Ascending aorta (tissue), 2 donors: ENCODE measurements around the gene AQP4. TPM values are rescaled to one million over a fixed set of nuclear protein-coding genes. Genes with fewer than 3 reads are reported as not detected.

Experiments used
- DNase-seq, 2 donors: peaks; one replicate each; pipeline ENCODE4 v3.0.0-alpha.2; 2019; ENCODE audit warnings: low spot score in 2 of 2
- H3K27ac ChIP-seq, 2 donors: fragments of 200-600 bp; sonication (generic); one replicate each; pipeline ENCODE4 v1.5.1; 2016 to 2017; ENCODE audit warnings: mild to moderate bottlenecking in 1 of 2
- H3K27me3 ChIP-seq: fragments of 200-600 bp; sonication (generic); one replicate; pipeline ENCODE4 v1.5.1; 2017
- H3K36me3 ChIP-seq, 2 donors: fragments of 200-600 bp; sonication (generic); one replicate each; pipeline ENCODE4 v1.5.1; 2016
- H3K4me1 ChIP-seq, 2 donors: fragments of 200-600 bp; sonication (generic); one replicate each; pipeline ENCODE4 v1.5.1; 2016 to 2017; ENCODE audit warnings: mild to moderate bottlenecking in 1 of 2
- H3K4me3 ChIP-seq, 2 donors: fragments of 200-600 bp; sonication (generic); one replicate each; pipeline ENCODE4 v1.5.1; 2016 to 2017; ENCODE audit warnings: mild to moderate bottlenecking in 1 of 2
- H3K9me3 ChIP-seq, 2 donors: fragments of 200-600 bp; sonication (generic); one replicate each; pipeline ENCODE4 v1.5.1; 2016
- CTCF ChIP-seq, 3 experiments: fragments of 200-600 bp in 2 of 3; fragments of 450-650 bp in 1 of 3; sonication (generic) in 2 of 3; IDR thresholded peaks; one replicate each; pipeline ENCODE4 v1.5.1; 2016 to 2019; ENCODE audit warnings: antibody characterized with exemption in 3 of 3, mild to moderate bottlenecking in 1 of 3, moderate library complexity in 1 of 3
- intact Hi-C: fragments of 100-400 bp; cut with DNase I; formaldehyde crosslinking; loops from one replicate; pipeline ENCODE4 v1.15.1; 2023
- total RNA-seq: library from RNA; depleted of rRNA; stranded (reverse); fragments of >200 nt; gene quantifications from one replicate; pipeline ENCODE4 v1.1.0, GENCODE V29; 2016

The AQP4 gene
- total RNA-seq, 1 donor from 2014 or later = not detected

GRCh38 chr18:26821181-26821580 is 44.3 kb downstream of the AQP4 start:
- no peaks in the 10 kb centered on the region for H3K36me3 ChIP-seq
- intact Hi-C loops = no loop called here
- DNase-seq = no peak
- TF ChIP-seq CTCF (IDR thresholded peaks at IDR 0.05) = no peak
- H3K27ac ChIP-seq = no peak overlapping the region
- H3K4me3 ChIP-seq = no peak overlapping the region
- peaks cover 0 to 5% of the 10 kb centered on the region in 2 donors for H3K9me3 ChIP-seq
- no peaks in the 10 kb centered on the region for H3K4me1 ChIP-seq
- no peaks in the 10 kb centered on the region for H3K27me3 ChIP-seq

DNA sequence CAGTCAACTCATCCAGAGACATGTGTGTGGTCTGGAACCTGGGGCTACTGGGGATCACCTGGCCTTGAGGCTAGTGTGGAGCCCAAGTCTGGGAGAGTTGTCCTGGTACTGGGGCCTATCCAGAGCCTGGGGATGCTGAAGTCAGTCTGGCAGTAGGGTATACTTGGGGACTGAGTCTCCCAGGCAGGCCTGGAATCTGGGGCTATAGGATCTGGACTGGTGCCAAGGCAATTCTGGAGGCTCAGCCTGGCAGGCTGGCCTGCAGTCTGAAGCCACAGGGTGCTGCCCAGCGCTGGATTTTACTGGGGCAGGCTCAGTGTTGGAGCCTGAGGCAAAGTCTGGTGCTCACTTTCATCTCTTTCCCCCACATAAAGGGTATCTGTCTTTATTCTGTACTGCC is 46.5 kb downstream of the AQP4 start:
- Histone ChIP-seq H3K27ac (no peak overlapping the region), H3K4me1 (no peaks in the 10 kb centered on the region), H3K27me3 (no peaks in the 10 kb centered on the region), H3K36me3 (no peaks in the 10 kb centered on the region), H3K4me3 (no peak overlapping the region), H3K9me3 (peaks cover 0 to 5% of the 10 kb centered on the region in 2 donors)
- intact Hi-C loops = no loop called here
- DNase-seq = no peak
- no peak for TF ChIP-seq CTCF (IDR thresholded peaks at IDR 0.05)

- Histone ChIP-seq H3K9me3 (peaks cover 0 to 5% of the 10 kb centered on the region in 2 donors), H3K27me3 (no peaks in the 10 kb centered on the region), H3K4me1 (no peaks in the 10 kb centered on the region), H3K4me3 (no peak overlapping the region), H3K27ac (no peak overlapping the region), H3K36me3 (no peaks in the 10 kb centered on the region)
- DNase-seq = no peak
- TF ChIP-seq CTCF (IDR thresholded peaks at IDR 0.05) = no peak
- intact Hi-C loops = no loop called here
Measured at GRCh38 chr18:26818461-26818860, 47.0 kb downstream of the AQP4 start.

GRCh38 chr18:26813043-26813442 is 52.5 kb downstream of the AQP4 start:
- Histone ChIP-seq H3K4me1 (no peaks in the 10 kb centered on the region), H3K4me3 (no peak overlapping the region), H3K27me3 (no peaks in the 10 kb centered on the region), H3K27ac (no peak overlapping the region), H3K36me3 (no peaks in the 10 kb centered on the region), H3K9me3 (no peaks in the 10 kb centered on the region)
- intact Hi-C loops = no loop called here
- TF ChIP-seq CTCF (IDR thresholded peaks at IDR 0.05) = peak in 1 of 3 experiments; percentile 10
- DNase-seq = no peak

GRCh38 chr18:26812462-26812861 is 53.0 kb downstream of the AQP4 start:
- Histone ChIP-seq H3K36me3 (no peaks in the 10 kb centered on the region), H3K9me3 (no peaks in the 10 kb centered on the region), H3K27me3 (no peaks in the 10 kb centered on the region), H3K27ac (no peak overlapping the region), H3K4me3 (no peak overlapping the region), H3K4me1 (no peaks in the 10 kb centered on the region)
- no peak for DNase-seq
- TF ChIP-seq CTCF (IDR thresholded peaks at IDR 0.05) = no peak
- intact Hi-C loops = no loop called here

- Histone ChIP-seq H3K4me3 (no peak overlapping the region), H3K9me3 (no peaks in the 10 kb centered on the region), H3K27ac (no peak overlapping the region), H3K36me3 (no peaks in the 10 kb centered on the region), H3K27me3 (no peaks in the 10 kb centered on the region), H3K4me1 (no peaks in the 10 kb centered on the region)
- intact Hi-C loops = no loop called here
- TF ChIP-seq CTCF (IDR thresholded peaks at IDR 0.05) = no peak
- DNase-seq = no peak
Measured at GRCh38 chr18:26809346-26809745, 56.2 kb downstream of the AQP4 start.
